Glomerular visceral epithelial cell (primary cell): ENCODE results near the gene ADAMTS4.
A peak's percentile ranks its signal among the peaks of the same experiment; 100 is the strongest.

ENCODE experiments used
- DNase-seq: peaks from one replicate; pipeline ENCODE4 v3.0.0-alpha.2; 2016; ENCODE audit errors: extremely low spot score

The ADAMTS4 gene

DNA sequence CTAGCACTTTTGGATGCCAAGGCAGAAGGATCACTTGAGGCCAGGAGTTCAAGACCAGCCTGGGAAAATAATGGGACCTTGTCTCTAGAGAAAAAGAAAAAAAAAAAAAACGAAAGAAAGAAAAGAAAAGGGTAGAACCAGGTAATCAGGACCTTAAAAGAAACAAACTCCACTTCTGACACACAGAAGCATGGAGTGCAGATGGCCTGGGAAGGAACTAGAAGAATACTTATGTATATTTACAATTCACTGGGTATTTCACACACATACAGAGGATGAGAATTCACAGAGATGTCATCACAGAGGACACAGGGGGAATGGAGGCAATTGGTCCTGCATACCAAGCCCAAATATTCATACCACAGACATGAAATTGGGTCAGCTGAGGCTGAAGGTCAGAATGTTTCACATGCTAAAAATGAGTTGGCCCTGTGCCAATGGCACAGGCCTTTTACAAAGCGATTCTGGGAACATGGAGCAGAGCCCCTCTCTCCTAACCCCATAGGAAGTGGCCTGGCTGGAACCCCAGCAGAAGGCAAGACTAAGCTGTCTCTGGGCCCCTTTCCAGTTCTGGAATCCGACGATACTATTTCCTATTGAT lies 26.0 kb downstream of the ADAMTS4 start:
- no peak for DNase-seq

DNA sequence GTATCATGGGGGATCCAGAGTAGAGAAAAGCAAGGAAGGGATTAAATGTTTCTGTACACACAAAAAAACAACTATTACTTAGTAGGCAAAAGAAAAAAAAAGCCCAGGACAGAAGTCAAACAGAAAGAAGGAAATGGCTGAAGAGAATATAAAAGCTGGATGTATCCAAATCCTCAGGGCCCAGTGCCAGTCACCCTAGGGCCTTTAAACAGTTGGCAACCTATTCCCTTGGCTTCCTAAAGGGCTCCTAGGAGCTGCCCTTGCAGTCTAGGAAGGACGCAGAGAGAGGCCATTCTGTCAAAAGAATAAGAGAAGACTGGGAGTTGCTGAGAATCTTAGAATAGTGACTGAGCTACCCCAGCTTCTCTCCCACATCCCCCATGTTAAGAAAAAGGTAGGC lies 26.5 kb downstream of the ADAMTS4 start:
- no peak for DNase-seq

DNA sequence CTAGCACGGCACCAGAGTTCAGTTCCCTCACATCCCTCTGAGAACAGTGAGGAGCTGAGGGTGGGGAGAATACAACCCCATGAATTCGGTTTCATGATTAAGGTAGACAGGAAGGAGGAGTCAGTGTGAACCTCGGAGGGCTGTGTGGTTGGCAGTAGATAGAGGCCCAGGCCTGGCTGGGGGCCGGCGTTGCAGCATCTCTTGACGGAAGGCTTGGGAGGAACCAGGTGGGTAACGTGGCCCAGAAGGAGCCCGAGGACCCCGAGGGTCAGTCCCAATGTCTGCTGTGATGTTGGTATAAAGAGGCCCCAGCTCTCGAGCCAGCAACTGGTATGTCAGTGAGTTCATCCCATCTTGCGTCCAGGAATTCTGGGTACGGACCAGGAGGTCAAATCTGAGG lies 27.2 kb downstream of the ADAMTS4 start:
- no peak for DNase-seq

DNA sequence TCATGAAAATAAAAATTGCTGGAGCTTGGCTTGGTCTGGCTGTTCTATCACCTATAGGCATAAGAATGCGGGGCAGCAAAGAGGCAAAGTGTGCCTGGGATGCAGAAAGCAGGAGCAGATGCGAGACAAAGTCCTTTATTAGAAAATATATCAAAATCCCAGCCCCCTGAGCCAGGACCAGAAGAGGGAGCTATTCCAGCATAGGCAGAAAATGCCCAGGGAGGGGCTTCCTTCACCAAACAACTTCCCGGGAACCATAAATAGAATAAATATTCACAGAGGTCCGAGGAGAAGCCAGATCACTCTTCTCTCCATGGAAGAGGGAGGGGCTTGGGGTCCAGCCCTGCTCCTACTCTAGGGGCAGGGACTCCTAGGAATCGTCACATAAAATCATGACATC lies 27.7 kb downstream of the ADAMTS4 start:
- DNase-seq: no peak

DNA sequence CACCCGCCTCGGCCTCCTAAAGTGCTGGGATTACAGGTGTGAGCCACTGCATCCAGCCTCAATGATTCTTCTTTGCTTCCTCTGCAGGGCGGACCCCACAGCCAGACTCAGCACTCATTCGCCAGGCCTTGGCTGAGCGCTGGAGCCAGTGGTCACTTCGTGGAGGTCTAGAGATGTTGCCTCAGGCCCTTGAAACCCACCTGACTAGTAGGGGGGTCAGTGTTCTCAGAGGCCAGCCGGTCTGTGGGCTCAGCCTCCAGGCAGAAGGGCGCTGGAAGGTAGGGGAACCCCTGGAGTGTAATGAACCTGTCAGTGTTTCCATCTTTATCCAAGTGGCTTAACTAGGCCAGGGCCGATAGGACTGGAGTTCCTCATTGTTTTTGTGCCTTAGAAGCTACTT lies 29.9 kb downstream of the ADAMTS4 start:
- no peak for DNase-seq

DNA sequence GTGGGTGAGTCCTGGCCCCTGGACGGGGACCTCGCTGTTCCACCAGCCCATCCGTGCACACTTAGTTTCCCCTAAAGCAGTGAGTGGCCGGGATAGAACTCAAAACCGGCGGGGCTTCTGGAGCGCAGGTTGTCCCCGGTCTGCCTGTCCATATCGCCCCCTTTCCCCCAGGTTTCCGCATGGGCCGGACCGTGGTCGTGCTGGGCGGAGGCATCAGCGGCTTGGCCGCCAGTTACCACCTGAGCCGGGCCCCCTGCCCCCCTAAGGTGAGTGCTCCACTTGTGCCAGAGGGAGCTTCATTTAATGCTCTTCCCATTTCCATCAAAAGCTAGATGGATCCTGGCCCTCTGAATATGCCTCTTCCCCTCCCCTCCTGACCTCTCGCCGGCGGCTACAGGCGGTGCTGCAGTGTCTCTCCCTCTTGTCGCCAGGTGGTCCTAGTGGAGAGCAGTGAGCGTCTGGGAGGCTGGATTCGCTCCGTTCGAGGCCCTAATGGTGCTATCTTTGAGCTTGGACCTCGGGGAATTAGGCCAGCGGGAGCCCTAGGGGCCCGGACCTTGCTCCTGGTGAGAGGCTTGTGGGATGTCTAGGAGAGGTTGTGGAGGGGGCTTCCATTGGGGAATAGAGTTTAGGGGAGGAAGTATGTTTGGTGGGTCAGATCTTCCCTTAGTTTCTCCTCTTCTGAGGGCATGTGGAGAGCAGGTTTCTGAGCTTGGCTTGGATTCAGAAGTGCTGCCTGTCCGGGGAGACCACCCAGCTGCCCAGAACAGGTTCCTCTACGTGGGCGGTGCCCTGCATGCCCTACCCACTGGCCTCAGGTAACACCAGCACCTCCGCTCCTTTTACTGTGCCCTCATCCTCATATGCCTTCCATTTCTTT lies 31.9 kb downstream of the ADAMTS4 start:
- peak; percentile 32 for DNase-seq

DNA sequence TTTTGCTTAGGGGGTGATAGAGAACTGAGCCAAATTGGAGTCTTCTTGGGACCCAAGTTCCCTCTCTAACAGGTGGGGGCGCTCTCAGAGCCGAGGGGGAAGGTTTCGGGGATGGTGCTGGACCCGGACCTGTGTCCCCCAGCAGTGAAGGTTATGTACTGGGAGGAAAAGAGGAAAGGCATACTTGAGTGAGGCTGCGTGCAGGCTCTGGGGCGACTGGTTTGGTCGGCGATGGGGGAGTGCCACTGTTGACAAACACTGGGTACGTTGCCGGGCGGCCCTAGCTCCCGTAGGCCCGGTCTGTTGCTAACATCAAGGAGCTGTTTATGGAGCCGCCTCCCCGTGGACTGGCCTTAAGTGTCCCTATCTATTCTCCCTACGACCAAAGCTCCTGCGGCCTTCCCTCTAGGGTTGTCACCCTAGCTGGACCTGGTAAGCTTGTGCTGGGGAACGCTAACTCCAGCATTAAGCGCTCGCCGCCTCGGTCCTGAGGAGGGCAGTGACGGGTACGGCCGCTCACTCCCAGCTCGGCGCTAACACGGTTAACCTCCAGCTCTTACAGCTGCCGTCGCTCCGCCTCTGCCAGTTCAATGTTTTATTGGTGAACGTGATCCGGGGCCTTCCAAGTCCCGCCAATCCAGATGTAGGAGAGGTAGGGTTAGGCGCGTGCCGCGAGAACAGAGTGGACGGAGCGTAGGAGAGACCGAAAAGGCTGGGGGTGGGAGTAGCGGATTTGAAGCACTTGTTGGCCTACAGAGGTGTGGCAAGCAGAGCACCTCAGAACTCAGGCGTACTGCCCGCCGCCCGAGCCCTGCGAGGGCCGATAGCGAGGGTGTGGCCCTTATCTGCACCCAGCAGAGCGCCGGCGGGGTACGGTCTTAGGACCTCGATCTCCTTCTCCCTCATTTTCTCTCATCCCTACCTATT lies 32.8 kb downstream of the ADAMTS4 start, which contains the start of gene PPOX:
Gene PPOX (plus strand): TSS at position 685 of the 927 bp plus-strand sequence. CDS start 422 bp downstream, outside the sequence.
- peak; percentile 98 for DNase-seq

DNA sequence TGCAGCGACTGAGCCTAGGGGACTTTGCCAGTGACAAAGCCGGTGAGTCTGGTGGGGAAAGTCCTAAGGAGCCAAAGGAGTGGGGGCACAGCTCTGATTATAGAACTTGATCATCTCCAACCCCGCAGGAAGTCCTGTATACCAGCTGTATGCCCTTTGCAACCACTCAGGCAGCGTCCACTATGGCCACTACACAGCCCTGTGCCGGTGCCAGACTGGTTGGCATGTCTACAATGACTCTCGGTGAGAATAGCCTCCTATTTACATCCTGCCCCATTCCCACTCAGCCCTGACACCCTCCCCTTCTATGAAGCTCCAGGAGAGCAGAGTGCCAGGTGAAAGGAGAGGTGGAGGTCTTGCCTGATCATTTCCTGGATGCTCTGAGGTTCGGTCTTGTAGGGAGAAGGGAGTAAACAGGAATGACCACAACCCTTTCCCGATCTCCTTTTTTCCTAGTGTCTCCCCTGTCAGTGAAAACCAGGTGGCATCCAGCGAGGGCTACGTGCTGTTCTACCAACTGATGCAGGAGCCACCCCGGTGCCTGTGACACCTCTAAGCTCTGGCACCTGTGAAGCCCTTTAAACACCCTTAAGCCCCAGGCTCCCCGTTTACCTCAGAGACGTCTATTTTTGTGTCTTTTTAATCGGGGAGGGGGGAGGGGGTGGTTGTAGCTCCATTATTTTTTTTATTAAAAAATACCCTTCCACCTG lies 33.8 kb downstream of the ADAMTS4 start:
- no peak for DNase-seq

DNA sequence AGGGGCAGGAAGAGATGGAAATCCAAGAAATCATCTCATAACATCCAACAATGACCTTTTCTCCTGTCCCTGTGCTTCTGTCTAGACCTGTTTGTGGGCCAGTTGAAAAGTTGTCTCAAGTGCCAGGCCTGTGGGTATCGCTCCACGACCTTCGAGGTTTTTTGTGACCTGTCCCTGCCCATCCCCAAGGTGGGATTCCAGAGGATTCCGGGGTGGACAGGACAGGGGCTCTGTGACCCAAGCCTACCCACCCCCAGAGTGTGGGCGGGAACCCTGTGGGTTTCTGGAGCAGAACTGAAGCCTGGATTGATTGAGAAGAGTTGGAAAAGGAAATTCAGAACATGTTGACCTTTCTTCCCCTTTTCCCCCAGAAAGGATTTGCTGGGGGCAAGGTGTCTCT lies 35.1 kb downstream of the ADAMTS4 start:
- DNase-seq: no peak

DNA sequence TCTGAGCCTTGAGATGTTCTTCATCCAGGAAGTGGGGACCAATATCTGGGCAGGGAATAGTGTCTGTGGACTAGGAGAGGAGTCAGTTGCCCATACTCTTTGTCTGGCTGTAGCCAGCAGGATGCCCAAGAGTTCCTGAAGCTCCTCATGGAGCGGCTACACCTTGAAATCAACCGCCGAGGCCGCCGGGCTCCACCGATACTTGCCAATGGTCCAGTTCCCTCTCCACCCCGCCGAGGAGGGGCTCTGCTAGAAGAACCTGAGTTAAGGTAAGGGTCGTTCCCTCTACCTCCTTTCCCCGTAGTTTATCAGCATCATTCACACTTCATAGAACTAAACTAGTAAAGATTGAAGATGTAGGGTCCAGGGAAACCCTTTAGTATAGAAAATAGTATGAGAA lies 36.0 kb downstream of the ADAMTS4 start:
- DNase-seq: no peak

DNA sequence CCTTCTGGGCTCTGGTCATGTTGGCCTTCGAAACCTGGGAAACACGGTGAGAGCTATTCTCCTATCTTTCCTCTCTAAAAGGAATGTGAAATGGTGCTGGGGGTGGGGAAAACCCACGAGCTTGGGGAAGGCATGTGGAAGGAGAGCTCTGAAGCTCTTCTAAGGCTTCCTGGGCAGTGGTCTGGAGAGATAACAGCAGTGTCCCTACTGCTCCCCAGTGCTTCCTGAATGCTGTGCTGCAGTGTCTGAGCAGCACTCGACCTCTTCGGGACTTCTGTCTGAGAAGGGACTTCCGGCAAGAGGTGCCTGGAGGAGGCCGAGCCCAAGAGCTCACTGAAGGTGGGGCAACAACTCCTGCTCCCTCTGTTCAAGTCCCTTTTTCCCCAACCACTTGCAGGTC lies 36.8 kb downstream of the ADAMTS4 start:
- DNase-seq: no peak

DNA sequence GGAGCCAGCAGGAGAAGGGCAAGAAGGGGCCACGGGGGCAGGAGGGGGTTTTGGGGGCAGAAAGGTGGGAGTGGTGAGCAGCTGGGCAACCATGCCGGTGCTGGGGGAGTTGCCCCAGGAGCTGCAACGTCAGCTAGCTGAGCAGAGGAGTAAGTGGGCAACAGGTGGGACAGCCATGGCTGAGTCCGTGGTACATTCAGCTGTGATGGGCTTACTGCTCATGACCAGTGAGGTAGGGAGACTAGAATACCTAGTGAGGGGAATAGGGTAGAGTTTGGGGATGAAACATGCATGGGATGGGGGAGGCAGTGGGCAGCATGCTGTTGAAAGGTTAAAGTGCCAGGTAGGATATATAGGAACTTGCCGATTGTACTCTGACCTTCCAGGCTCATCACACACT lies 37.2 kb downstream of the ADAMTS4 start:
- no peak for DNase-seq

DNA sequence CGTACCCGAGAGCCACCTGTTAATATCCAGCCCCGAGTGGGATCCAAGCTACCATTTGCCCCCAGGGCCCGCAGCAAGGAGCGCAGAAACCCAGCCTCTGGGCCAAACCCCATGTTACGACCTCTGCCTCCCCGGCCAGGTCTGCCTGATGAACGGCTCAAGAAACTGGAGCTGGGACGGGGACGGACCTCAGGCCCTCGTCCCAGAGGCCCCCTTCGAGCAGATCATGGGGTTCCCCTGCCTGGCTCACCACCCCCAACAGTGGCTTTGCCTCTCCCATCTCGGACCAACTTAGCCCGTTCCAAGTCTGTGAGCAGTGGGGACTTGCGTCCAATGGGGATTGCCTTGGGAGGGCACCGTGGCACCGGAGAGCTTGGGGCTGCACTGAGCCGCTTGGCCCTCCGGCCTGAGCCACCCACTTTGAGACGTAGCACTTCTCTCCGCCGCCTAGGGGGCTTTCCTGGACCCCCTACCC lies 38.1 kb downstream of the ADAMTS4 start:
- DNase-seq: no peak

DNA sequence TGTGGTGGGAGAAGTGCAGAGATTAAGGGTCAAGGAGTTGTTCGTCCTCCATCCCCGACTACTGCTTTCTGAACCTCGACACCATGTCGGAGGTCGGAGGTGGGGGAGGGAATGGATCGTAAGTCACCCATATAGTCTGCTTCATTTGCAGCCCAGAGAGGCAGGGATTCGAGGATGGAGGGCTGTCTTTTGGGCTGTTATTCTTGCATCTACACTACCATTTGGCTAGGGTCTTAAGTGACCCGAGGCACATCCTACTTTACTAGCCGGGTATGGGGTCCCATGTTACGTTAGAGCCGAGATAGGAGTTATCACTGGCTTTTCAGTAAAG lies 39.0 kb downstream of the ADAMTS4 start:
- DNase-seq: no peak

DNA sequence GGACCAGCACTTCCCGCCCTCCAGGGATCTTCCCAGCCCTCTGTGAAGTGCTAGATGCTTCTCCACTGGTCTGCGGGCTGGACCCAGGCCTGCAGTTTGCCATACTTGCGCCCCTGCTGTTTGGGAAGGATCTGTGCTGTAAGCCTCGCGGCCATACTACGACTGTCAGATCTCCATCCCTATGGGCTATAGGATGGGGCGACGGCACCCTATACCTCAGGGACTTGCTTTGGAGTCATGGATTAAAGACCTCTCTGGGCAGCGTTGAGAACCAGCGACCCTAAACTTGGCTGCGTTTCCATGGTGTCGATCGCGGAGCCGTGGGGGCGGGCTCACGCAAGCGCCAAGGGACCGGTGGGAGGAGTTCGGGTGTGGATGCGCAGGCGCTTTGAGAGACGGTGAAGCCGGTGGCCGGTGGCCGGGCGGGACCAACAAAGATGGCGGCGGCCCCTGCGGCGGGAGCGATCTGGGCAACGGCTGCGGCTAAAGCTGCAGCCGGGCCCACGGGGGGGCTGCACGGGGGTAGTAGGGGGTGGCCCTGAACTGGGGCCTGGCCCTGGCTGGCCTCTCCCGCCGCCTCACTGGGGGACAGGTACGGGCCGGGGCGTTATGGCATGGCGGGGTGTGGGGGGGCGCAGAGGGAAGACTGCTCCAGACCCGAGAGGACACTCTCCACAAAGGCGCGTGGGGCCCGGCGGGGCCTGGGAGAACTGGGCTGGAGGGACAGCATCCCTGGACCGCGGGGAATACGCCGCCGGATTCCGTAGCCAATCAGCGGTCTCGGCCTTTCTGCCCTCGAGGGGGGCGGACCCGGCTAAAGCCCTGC lies 39.6 kb downstream of the ADAMTS4 start, which contains the start of gene USP21:
Gene USP21 (plus strand): TSS at position 414 of the 826 bp plus-strand sequence. CDS start 1,141 bp downstream, outside the sequence.
- peak; percentile 91 for DNase-seq

DNA sequence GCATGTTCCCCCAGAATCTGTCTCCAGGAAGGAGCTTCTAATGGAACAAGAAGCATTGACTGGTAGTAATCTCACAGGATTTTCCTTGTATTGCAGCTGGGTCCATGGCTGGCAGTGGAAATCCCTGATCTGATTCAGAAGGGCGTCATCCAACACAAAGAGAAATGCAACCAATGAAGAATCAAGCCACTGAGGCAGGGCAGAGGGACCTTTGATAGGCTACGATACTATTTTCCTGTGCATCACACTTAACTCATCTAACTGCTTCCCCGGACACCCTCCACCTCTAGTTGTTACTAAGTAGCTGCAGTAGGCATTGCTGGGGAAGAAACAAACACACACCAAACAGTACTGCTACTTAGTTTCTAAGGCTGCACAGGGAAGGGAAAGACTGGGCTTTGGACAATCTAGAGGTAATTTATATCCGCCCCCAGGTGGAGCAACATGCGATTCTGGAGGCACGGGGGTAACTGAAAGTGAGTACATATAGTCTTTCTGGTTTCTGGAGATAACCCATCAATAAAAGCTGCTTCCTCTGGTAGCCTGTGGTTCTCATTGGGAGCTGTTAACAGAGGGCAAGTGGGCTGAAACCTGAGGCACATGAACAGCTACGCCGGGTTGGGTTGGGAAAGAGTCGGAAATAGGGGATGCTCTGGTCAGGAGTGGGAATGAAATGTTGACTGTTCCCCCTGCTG lies 40.4 kb downstream of the ADAMTS4 start:
- DNase-seq: no peak

DNA sequence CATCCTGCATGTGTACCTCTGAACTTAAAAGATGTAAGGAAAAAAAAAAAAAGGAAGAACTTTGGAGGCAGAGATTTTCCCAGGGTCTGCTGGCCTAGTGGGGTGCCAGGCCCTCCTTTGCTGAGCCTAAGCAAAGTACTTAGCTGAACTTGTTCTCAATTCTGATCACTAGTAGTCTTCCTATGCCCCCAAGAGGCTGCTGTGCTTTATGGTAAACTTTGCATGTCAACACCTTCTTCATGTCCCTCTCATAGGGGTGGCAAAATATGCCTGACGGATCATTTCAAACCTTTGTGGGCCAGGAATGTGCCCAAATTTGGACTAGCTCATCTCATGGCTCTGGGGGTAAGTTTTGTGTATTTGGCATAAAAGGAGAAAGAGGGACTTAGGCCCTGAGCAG lies 41.0 kb downstream of the ADAMTS4 start:
- DNase-seq: no peak

DNA sequence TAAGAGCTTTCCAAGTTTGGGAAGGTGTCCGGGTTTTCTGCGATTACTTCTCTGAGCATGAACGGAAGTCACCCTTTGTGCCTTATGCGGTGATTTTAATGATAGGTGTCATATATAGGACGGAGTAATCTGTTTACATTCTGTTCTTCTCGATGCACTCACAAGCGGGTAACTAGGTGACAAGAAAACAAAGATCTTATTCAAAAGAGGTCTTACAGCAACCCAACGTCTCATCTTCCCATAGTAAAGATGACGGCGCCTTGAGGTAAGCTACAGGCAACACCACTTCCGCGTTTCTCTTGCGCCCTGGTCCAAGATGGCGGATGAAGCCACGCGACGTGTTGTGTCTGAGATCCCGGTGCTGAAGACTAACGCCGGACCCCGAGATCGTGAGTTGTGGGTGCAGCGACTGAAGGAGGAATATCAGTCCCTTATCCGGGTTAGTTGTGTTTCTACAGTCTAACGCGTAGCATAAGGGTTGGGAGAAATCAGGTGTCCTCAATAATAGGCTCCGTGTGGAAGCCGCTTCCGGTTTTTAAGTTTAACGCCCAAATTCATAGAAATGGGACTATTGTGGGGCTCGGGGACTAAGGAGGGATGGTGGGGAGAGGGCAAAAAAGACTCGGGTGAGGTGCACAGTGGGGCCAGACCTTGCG lies 45.0 kb downstream of the ADAMTS4 start, which contains the start of gene UFC1:
Gene UFC1 (plus strand): TSS at position 297 of the 656 bp plus-strand sequence. CDS start 20 bp downstream, at position 317.
- DNase-seq: peak; percentile 88

DNA sequence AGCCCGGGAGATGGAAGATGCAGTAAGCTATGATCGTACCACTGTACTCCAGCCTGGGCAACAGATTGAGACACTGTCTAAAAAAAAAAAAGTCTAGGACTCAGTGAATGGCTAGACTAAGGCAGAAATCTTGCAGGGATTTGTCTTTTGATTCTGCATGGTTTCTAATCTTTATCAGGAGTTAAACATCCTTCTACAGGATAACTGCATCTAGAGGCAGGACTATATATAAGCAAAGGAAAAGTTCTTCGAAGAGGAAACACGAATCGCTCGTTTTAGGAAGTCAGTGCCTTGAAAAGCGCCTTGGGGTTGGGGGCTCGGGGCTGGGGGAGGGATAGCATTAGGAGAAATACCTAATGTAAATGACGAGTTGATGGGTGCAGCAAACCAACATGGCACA lies 45.7 kb downstream of the ADAMTS4 start:
- DNase-seq: no peak
